ENCODE results near the gene ZC3H12D. TPM values are rescaled to one million over a fixed set of nuclear protein-coding genes. Genes with fewer than 3 reads are reported as not detected.

The ZC3H12D gene
- total and polyA plus RNA-seq, 2 of the 8 experiments (the other 6 are each of a cell fraction or from before 2014, with no cell fraction given): 0.05 to 0.07 TPM

- no peaks in the 10 kb centered on the region for H3K79me1 ChIP-seq (ENCODE audit: low read depth, low read length)
- 93% methylated on average over 4 of the region's 4 CpGs; no CpG with 5 or more reads in 1 of the 2 experiments for WGBS, 2 experiments (ENCODE audit: extremely low coverage in 1 of 2, insufficient coverage in 1 of 2, insufficient read length in 1 of 2, insufficient replicate concordance in 2 of 2, low coverage in 1 of 2, low lambda C conversion rate in 2 of 2, missing lambda C conversion rate in 1 of 2)
These were observed 56.2 kb downstream of the ZC3H12D start for GRCh38 chr6:149428606-149429005.

More at GRCh38 chr6:149428606-149429005, 56.2 kb downstream of the ZC3H12D start:
- Histone ChIP-seq H3K9ac (replicated peaks in 1 of 4; ENCODE audit: extremely low read depth in 1 of 4, low read depth in 3 of 4, low read length in 3 of 4) (no peak overlapping the region), H2BK12ac (ENCODE audit: low read depth, low read length) (no peak overlapping the region), H3K56ac (replicated peaks; ENCODE audit: insufficient read length, low read depth, low read length) (no peak overlapping the region), H2BK120ac (replicated peaks; ENCODE audit: low read depth, low read length) (no peak overlapping the region), H4K20me1 (replicated peaks in 1 of 2; ENCODE audit: control insufficient read depth in 1 of 2, insufficient read depth in 2 of 2, low read length in 2 of 2) (no peaks in the 10 kb centered on the region), H2BK5ac (ENCODE audit: low read depth, low read length) (no peak overlapping the region), H4K91ac (replicated peaks; ENCODE audit: insufficient read length, low read length) (no peak overlapping the region), H3K79me2 (ENCODE audit: control insufficient read depth in 1 of 2, insufficient read depth in 2 of 2, low read length in 2 of 2) (no peaks in the 10 kb centered on the region), H3K4ac (replicated peaks; ENCODE audit: insufficient read length, low read depth, low read length) (no peak overlapping the region), H3K14ac (ENCODE audit: insufficient read length) (no peak overlapping the region), H3K9me3 (ENCODE audit: insufficient read depth in 2 of 2, low read depth in 1 of 2, low read length in 1 of 2) (no peaks in the 10 kb centered on the region), H3K4me2 (ENCODE audit: insufficient read depth in 1 of 2, low read depth in 2 of 2, low read length in 2 of 2) (no peak overlapping the region), H3K36me3 (ENCODE audit: control insufficient read depth in 2 of 4, insufficient read depth in 4 of 4, low read length in 3 of 4) (no peaks in the 10 kb centered on the region), H2BK15ac (ENCODE audit: low read length) (no peak overlapping the region), H3K23ac (ENCODE audit: insufficient read length) (no peak overlapping the region), H3K27ac (ENCODE audit: low read depth, low read length) (no peak overlapping the region), H3K4me1 (replicated peaks in 1 of 4; ENCODE audit: control insufficient read depth in 3 of 4, insufficient read depth in 4 of 4, low read length in 3 of 4) (peaks cover 3 to 7% (median 5%) of the 10 kb centered on the region in 4 experiments; a peak in 6 of 7 replicates), H3K23me2 (ENCODE audit: low read depth, low read length) (no peaks in the 10 kb centered on the region), H3K27me3 (replicated peaks in 1 of 4; ENCODE audit: control insufficient read depth in 3 of 4, extremely low read depth in 1 of 4, insufficient read depth in 3 of 4, low read length in 3 of 4) (no peaks in the 10 kb centered on the region), H3K18ac (ENCODE audit: extremely low read depth, low read length) (no peak overlapping the region), H3K4me3 (ENCODE audit: extremely low read depth in 1 of 4, insufficient read depth in 2 of 4, low read depth in 3 of 4, low read length in 4 of 4) (no peak overlapping the region), H2AFZ (ENCODE audit: low read length) (no peak overlapping the region), H4K5ac (ENCODE audit: insufficient read length, low read depth, low read length) (no peak overlapping the region), H4K8ac (ENCODE audit: extremely low read depth, insufficient read depth, low read length) (no peak overlapping the region), H2AK5ac (ENCODE audit: low read depth, low read length) (no peak overlapping the region), H2BK20ac (ENCODE audit: low read length) (no peak overlapping the region)
- peak in 1 of 2 experiments; percentile 32 for DNase-seq (ENCODE audit: low read depth in 1 of 2, low spot score in 2 of 2)
- TF ChIP-seq KDM5A (IDR thresholded peaks at IDR 0.05; ENCODE audit: low read length) (no peak), CTCF (IDR thresholded peaks at IDR 0.05; ENCODE audit: control extremely low read depth in 1 of 3, insufficient read depth in 1 of 3, low read depth in 1 of 3, low read length in 3 of 3) (no peak), CTBP2 (IDR thresholded peaks at IDR 0.05; ENCODE audit: borderline replicate concordance, insufficient read depth, insufficient read length, low read length) (no peak), KDM1A (IDR thresholded peaks at IDR 0.05; ENCODE audit: borderline replicate concordance, low read length) (no peak), TEAD4 (IDR thresholded peaks at IDR 0.05; ENCODE audit: low read depth, low read length) (no peak), BACH1 (IDR thresholded peaks at IDR 0.05; ENCODE audit: low read length) (no peak), RNF2 (IDR thresholded peaks at IDR 0.05; ENCODE audit: borderline replicate concordance, low read depth, low read length, missing control alignments, poor library complexity, severe bottlenecking) (no peak)
- ChIA-PET POLR2A (ENCODE audit: partially characterized antibody) (interaction anchor here (0.6 kb wide), 2 partner anchors 146 to 868 kb away, joined by 3 to 4 read pairs; no protein-coding TSS in a partner anchor), CTCF (ENCODE audit: partially characterized antibody) (interaction anchor here (0.6 to 2.2 kb wide), 8 partner anchors 8 to 400 kb away, joined by 3 to 5 read pairs (median 4); no protein-coding TSS in a partner anchor)
- FAIRE-seq: no peak
